SH-SY5Y (cell line): ENCODE measurements around the gene SNPH.

ENCODE experiments used
- GATA2 ChIP-seq: IDR thresholded peaks from 2 replicates; pipeline ENCODE4 v1.6.1; 2011; ENCODE audit warnings: mild to moderate bottlenecking, low read depth, low read length
- GATA3 ChIP-seq: IDR thresholded peaks from 2 replicates; pipeline ENCODE4 v1.6.1; 2011; ENCODE audit warnings: low read depth, mild to moderate bottlenecking, low read length, moderate library complexity

DNA sequence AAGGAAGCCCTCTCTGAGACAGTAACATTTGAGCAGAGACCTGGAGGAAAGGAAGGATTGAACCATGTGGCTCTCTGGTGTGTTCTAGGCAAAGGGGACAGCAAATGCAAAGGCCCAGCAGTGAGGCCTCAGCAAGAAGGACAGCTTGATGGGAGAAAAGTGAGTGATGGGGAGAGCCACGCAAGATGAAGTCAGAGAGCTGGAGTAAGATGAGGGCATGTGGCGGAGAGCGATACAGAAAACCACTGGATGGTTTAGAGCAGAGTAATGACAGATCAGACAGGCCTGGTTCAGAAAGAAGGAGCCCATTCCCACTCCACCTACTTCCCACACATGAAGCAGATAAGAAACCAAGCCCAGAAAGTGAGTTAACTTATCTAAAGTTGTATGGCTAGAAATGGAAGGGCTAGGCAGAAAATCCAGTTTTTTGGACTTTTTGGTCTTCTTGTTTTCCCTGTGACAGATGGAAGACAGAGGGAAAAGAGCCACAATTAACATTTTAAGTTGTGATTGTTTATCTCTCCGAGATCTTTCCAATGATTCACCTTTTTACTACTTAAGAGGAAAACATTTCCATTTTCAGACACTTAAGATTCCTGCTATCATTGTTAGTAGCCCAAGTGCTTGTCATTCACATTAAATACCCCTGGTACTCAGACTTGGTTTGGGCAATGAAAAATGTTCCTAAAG lies 723 bp upstream of the SNPH start:
- TF ChIP-seq GATA2, result no peak
- TF ChIP-seq GATA3, result no peak
